ENCODE data around the gene SYT12. TPM values are rescaled to one million over a fixed set of nuclear protein-coding genes. Genes with fewer than 3 reads are reported as not detected.

SYT12 gene
- total RNA-seq, 1 experiment from 2014 or later = 2.8 TPM

- Histone ChIP-seq H3K36me3 (replicated peaks; ENCODE audit: control insufficient read depth, insufficient read depth, low read length) (no peaks in the 10 kb centered on the region), H3K4me3 (ENCODE audit: insufficient read depth, low read depth, low read length) (no peak overlapping the region), H3K27me3 (ENCODE audit: control insufficient read depth, insufficient read depth, low read length) (no peaks in the 10 kb centered on the region; the same call in 1 of the 2 replicates)
- DNase-seq = no peak
Measured at GRCh38 chr11:67051945-67052488, 29.1 kb downstream of the SYT12 start.

GRCh38 chr11:67052891-67053290 is 30.0 kb downstream of the SYT12 start:
- Histone ChIP-seq H3K27me3 (ENCODE audit: control insufficient read depth, insufficient read depth, low read length) (peaks cover 3% of the 10 kb centered on the region; the same call in 1 of the 2 replicates), H3K36me3 (replicated peaks; ENCODE audit: control insufficient read depth, insufficient read depth, low read length) (no peaks in the 10 kb centered on the region), H3K4me3 (ENCODE audit: insufficient read depth, low read depth, low read length) (no peak overlapping the region)
- no peak for DNase-seq

- H3K27me3 ChIP-seq (ENCODE audit: control insufficient read depth, insufficient read depth, low read length) = peaks cover 3% of the 10 kb centered on the region; the same call in 1 of the 2 replicates
- no peak overlapping the region for H3K4me3 ChIP-seq (ENCODE audit: insufficient read depth, low read depth, low read length)
- peak; percentile 97 for DNase-seq
- no peaks in the 10 kb centered on the region for H3K36me3 ChIP-seq (replicated peaks; ENCODE audit: control insufficient read depth, insufficient read depth, low read length)
Measured at GRCh38 chr11:67053896-67054329, 31.0 kb downstream of the SYT12 start.

- H3K4me3 ChIP-seq (ENCODE audit: insufficient read depth, low read depth, low read length) = no peak overlapping the region
- no peaks in the 10 kb centered on the region for H3K36me3 ChIP-seq (replicated peaks; ENCODE audit: control insufficient read depth, insufficient read depth, low read length)
- H3K27me3 ChIP-seq (ENCODE audit: control insufficient read depth, insufficient read depth, low read length) = peaks cover 3% of the 10 kb centered on the region; the same call in 1 of the 2 replicates
- DNase-seq = no peak
Measured at GRCh38 chr11:67054346-67054835, 31.5 kb downstream of the SYT12 start.

GRCh38 chr11:67054836-67055523 is 32.0 kb downstream of the SYT12 start:
- DNase-seq = peak; percentile 75
- Histone ChIP-seq H3K4me3 (ENCODE audit: insufficient read depth, low read depth, low read length) (no peak overlapping the region), H3K36me3 (replicated peaks; ENCODE audit: control insufficient read depth, insufficient read depth, low read length) (no peaks in the 10 kb centered on the region), H3K27me3 (ENCODE audit: control insufficient read depth, insufficient read depth, low read length) (peaks cover 3% of the 10 kb centered on the region; the same call in 1 of the 2 replicates)

GRCh38 chr11:67055812-67056211 is 32.9 kb downstream of the SYT12 start:
- peak; percentile 74 for DNase-seq

GRCh38 chr11:67056267-67057204 is 33.6 kb downstream of the SYT12 start, which contains the start of gene RHOD:
TSS of gene RHOD (plus strand) at chr11:67056847. CDS start at chr11:67056903, 56 bp downstream.
- Histone ChIP-seq H3K4me3 (ENCODE audit: insufficient read depth, low read depth, low read length) (peak within 1 kb of the TSS; percentile 62), H3K36me3 (replicated peaks; ENCODE audit: control insufficient read depth, insufficient read depth, low read length) (no peaks in the 10 kb centered on the region), H3K27me3 (ENCODE audit: control insufficient read depth, insufficient read depth, low read length) (peaks cover 3% of the 10 kb centered on the region; the same call in 1 of the 2 replicates)
- peak; percentile 97 for DNase-seq

More at GRCh38 chr11:67055812-67056211, 32.9 kb downstream of the SYT12 start:
- H3K27me3 ChIP-seq (ENCODE audit: control insufficient read depth, insufficient read depth, low read length) = peaks cover 3% of the 10 kb centered on the region; the same call in 1 of the 2 replicates
- H3K4me3 ChIP-seq (ENCODE audit: insufficient read depth, low read depth, low read length) = no peak overlapping the region
- no peaks in the 10 kb centered on the region for H3K36me3 ChIP-seq (replicated peaks; ENCODE audit: control insufficient read depth, insufficient read depth, low read length)

- H3K36me3 ChIP-seq (replicated peaks; ENCODE audit: control insufficient read depth, insufficient read depth, low read length) = no peaks in the 10 kb centered on the region
- peak overlapping the region; percentile 62 for H3K4me3 ChIP-seq (ENCODE audit: insufficient read depth, low read depth, low read length)
- H3K27me3 ChIP-seq (ENCODE audit: control insufficient read depth, insufficient read depth, low read length) = peaks cover 3% of the 10 kb centered on the region; the same call in 1 of the 2 replicates
- no peak for DNase-seq
Measured at GRCh38 chr11:67057205-67057672, 34.3 kb downstream of the SYT12 start.

GRCh38 chr11:67058506-67058905 is 35.6 kb downstream of the SYT12 start:
- peaks cover 3% of the 10 kb centered on the region; the same call in 1 of the 2 replicates for H3K27me3 ChIP-seq (ENCODE audit: control insufficient read depth, insufficient read depth, low read length)
- no peak for DNase-seq
- H3K36me3 ChIP-seq (replicated peaks; ENCODE audit: control insufficient read depth, insufficient read depth, low read length) = no peaks in the 10 kb centered on the region
- H3K4me3 ChIP-seq (ENCODE audit: insufficient read depth, low read depth, low read length) = no peak overlapping the region

GRCh38 chr11:67059671-67060070 is 36.7 kb downstream of the SYT12 start:
- DNase-seq = no peak
- Histone ChIP-seq H3K4me3 (ENCODE audit: insufficient read depth, low read depth, low read length) (no peak overlapping the region), H3K27me3 (ENCODE audit: control insufficient read depth, insufficient read depth, low read length) (peaks cover 3% of the 10 kb centered on the region; the same call in 1 of the 2 replicates), H3K36me3 (replicated peaks; ENCODE audit: control insufficient read depth, insufficient read depth, low read length) (no peaks in the 10 kb centered on the region)

GRCh38 chr11:67060111-67060522 is 37.2 kb downstream of the SYT12 start:
- H3K27me3 ChIP-seq (ENCODE audit: control insufficient read depth, insufficient read depth, low read length) = peaks cover 3% of the 10 kb centered on the region; the same call in 1 of the 2 replicates
- H3K36me3 ChIP-seq (replicated peaks; ENCODE audit: control insufficient read depth, insufficient read depth, low read length) = no peaks in the 10 kb centered on the region
- no peak overlapping the region for H3K4me3 ChIP-seq (ENCODE audit: insufficient read depth, low read depth, low read length)
- no peak for DNase-seq

- no peak for DNase-seq
- Histone ChIP-seq H3K27me3 (ENCODE audit: control insufficient read depth, insufficient read depth, low read length) (no peaks in the 10 kb centered on the region), H3K4me3 (ENCODE audit: insufficient read depth, low read depth, low read length) (no peak overlapping the region), H3K36me3 (replicated peaks; ENCODE audit: control insufficient read depth, insufficient read depth, low read length) (no peaks in the 10 kb centered on the region)
Measured at GRCh38 chr11:67062526-67063373, 39.8 kb downstream of the SYT12 start.

GRCh38 chr11:67066333-67066709 is 43.4 kb downstream of the SYT12 start:
- Histone ChIP-seq H3K36me3 (replicated peaks; ENCODE audit: control insufficient read depth, insufficient read depth, low read length) (no peaks in the 10 kb centered on the region), H3K4me3 (ENCODE audit: insufficient read depth, low read depth, low read length) (no peak overlapping the region), H3K27me3 (ENCODE audit: control insufficient read depth, insufficient read depth, low read length) (no peaks in the 10 kb centered on the region)
- DNase-seq = no peak
